Fibroblast of lung (primary cell): ENCODE data around the gene MMP15. TPM values are rescaled to one million over a fixed set of nuclear protein-coding genes. Genes with fewer than 3 reads are reported as not detected.

ENCODE experiments used
- DNase-seq, 2 donors: peaks; one replicate each; pipeline versions ENCODE4 v3.0.0 to v3.0.0-alpha.2; 2010; ENCODE audit warnings: low read depth in 2 of 2
- H2AFZ ChIP-seq: 2 replicates; pipeline ENCODE4 v1.5.1; 2012; ENCODE audit warnings: low read length, control low read depth, inconsistent platforms
- H3K27ac ChIP-seq: 2 replicates; pipeline ENCODE4 v1.5.1; 2011; ENCODE audit warnings: low read length, control low read depth; ENCODE audit not compliant: insufficient read depth
- H3K27me3 ChIP-seq: 2 replicates; pipeline ENCODE4 v1.5.1; 2011; ENCODE audit warnings: mild to moderate bottlenecking, low read length; ENCODE audit not compliant: control insufficient read depth, insufficient read depth
- H3K36me3 ChIP-seq: 2 replicates; pipeline ENCODE4 v1.5.1; 2011; ENCODE audit warnings: low read length; ENCODE audit not compliant: control insufficient read depth, insufficient read depth
- H3K4me1 ChIP-seq: 2 replicates; pipeline ENCODE4 v1.5.1; 2011; ENCODE audit warnings: low read length; ENCODE audit not compliant: control insufficient read depth, insufficient read depth; ENCODE audit errors: extremely low read depth
- H3K4me2 ChIP-seq: 2 replicates; pipeline ENCODE4 v1.5.1; 2011; ENCODE audit warnings: low read length, control low read depth; ENCODE audit not compliant: insufficient read depth; ENCODE audit errors: extremely low read depth
- H3K4me3 ChIP-seq, 4 experiments: fragments of 200-600 bp in 1 of 4; sonication (generic) in 1 of 4; replicated peaks in 1 of 4; 2 replicates each; pipeline ENCODE4 v1.5.1; 2011 to 2016; ENCODE audit warnings: low read length in 4 of 4, low read depth in 3 of 4, mild to moderate bottlenecking in 3 of 4, control low read depth in 2 of 4, inconsistent platforms in 1 of 4, mixed read lengths in 1 of 4; ENCODE audit not compliant: insufficient read depth in 1 of 4; ENCODE audit errors: control extremely low read depth in 1 of 4
- H3K79me2 ChIP-seq: 2 replicates; pipeline ENCODE4 v1.5.1; 2012; ENCODE audit warnings: mild to moderate bottlenecking, low read length, inconsistent platforms; ENCODE audit not compliant: control insufficient read depth, insufficient read depth
- H3K9ac ChIP-seq: 2 replicates; pipeline ENCODE4 v1.5.1; 2011; ENCODE audit warnings: mild to moderate bottlenecking, low read length, control low read depth; ENCODE audit not compliant: insufficient read depth
- H3K9me3 ChIP-seq: 2 replicates; pipeline ENCODE4 v1.5.1; 2012; ENCODE audit warnings: low read depth, low read length; ENCODE audit not compliant: control insufficient read depth, insufficient read depth
- H4K20me1 ChIP-seq: 2 replicates; pipeline ENCODE4 v1.5.1; 2011; ENCODE audit warnings: low read length; ENCODE audit not compliant: control insufficient read depth, insufficient read depth; ENCODE audit errors: extremely low read depth
- EZH2 ChIP-seq: IDR thresholded peaks from 2 replicates; pipeline ENCODE4 v1.5.1; 2012; ENCODE audit warnings: low read length, control low read depth, mild to moderate bottlenecking; ENCODE audit errors: missing control alignments
- polyA plus RNA-seq, 2 donors: library from polyadenylated mRNA; depleted of rRNA in 1 of 2; stranded (reverse) in 1 of 2; unstranded in 1 of 2; fragments of >200 nt; gene quantifications; 2 replicates each; pipeline ENCODE4 v1.2.1, GENCODE V29; 2011 to 2012; ENCODE audit warnings: missing spikeins in 1 of 2
- total RNA-seq: library from RNA; depleted of rRNA; stranded (reverse); fragments of >200 nt; gene quantifications from 2 replicates; pipeline ENCODE4 v1.2.1, GENCODE V29; 2014
- TF ChIP-seq, protein P1 (sequence below), 2 donors: IDR thresholded peaks in 1 of 2; conservative IDR thresholded peaks in 1 of 2; 1 replicate in 1 of 2; 2 replicates in 1 of 2; pipeline ENCODE4 v1.5.1; 2011 to 2012; ENCODE audit warnings: low read length in 2 of 2, control low read depth in 1 of 2, inconsistent platforms in 1 of 2, low read depth in 1 of 2, mild to moderate bottlenecking in 1 of 2

MMP15 gene
- total and polyA plus RNA-seq, 2 donors (not counting 1 experiment from before 2014, with no cell fraction given), result 0.74 to 6.4 TPM

DNA sequence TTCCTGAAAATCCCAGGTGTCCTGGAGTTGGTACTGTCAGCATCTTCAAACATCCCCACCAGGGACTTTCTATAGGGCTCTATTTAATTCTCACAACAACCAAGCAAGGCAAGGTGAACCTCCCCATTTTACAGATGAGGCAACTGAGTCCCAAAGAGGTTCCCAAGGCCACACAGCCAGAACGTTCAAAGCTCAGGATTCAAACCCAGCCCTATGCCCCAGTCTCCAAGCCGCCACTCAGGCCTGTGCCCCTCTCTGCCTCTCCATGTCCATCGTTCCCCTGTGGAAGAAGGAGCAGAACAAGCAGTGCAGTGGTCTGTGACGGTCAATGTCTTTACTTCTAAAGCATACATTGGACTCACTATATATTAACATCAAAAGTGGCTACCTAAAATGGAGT, 31.2 kb upstream of the MMP15 start:
- no peaks in the 10 kb centered on the region for H3K27me3 ChIP-seq
- DNase-seq, result no peak
- peaks cover 16% of the 10 kb centered on the region for H3K36me3 ChIP-seq
- H3K4me1 ChIP-seq, result peaks cover 2% of the 10 kb centered on the region
- H3K9ac ChIP-seq, result no peak overlapping the region
- TF ChIP-seq, protein P1, sequence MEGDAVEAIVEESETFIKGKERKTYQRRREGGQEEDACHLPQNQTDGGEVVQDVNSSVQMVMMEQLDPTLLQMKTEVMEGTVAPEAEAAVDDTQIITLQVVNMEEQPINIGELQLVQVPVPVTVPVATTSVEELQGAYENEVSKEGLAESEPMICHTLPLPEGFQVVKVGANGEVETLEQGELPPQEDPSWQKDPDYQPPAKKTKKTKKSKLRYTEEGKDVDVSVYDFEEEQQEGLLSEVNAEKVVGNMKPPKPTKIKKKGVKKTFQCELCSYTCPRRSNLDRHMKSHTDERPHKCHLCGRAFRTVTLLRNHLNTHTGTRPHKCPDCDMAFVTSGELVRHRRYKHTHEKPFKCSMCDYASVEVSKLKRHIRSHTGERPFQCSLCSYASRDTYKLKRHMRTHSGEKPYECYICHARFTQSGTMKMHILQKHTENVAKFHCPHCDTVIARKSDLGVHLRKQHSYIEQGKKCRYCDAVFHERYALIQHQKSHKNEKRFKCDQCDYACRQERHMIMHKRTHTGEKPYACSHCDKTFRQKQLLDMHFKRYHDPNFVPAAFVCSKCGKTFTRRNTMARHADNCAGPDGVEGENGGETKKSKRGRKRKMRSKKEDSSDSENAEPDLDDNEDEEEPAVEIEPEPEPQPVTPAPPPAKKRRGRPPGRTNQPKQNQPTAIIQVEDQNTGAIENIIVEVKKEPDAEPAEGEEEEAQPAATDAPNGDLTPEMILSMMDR (conservative IDR thresholded peaks at IDR 0.05 in 1 of 2, IDR thresholded peaks at IDR 0.05 in 1 of 2; ENCODE audit: low read depth in 1 of 2, low read length in 2 of 2), result no peak
- no peak for TF ChIP-seq EZH2
- H3K27ac ChIP-seq, result no peak overlapping the region
- no peaks in the 10 kb centered on the region for H4K20me1 ChIP-seq
- H3K4me2 ChIP-seq, result no peak overlapping the region
- no peak overlapping the region for H3K4me3 ChIP-seq
- H2AFZ ChIP-seq, result no peak overlapping the region
- no peaks in the 10 kb centered on the region for H3K9me3 ChIP-seq
- no peaks in the 10 kb centered on the region for H3K79me2 ChIP-seq

DNA sequence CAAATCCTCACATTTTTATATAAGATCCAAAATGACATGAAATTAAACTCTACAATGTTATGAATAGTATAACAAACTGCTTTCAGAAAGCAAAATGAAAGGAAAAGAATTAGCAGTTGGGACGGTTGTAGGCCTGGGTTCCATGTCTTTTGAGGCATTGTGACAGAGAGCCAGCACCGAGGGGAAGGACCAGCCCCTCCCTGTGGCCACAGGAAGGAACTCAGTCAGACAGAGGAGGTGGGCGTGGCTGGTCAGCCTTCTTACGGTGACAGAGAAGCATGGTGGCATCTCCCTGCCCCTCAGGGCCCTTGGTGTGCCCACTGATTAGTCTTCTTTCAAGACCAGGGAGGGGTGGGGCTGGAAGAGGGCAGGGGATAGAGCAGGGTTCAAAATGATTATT, 30.8 kb upstream of the MMP15 start:
- peak in 1 of 2 donors; percentile 30 for DNase-seq
- Histone ChIP-seq H3K36me3 (peaks cover 16% of the 10 kb centered on the region), H3K4me2 (no peak overlapping the region), H3K9me3 (no peaks in the 10 kb centered on the region), H3K4me1 (peaks cover 2% of the 10 kb centered on the region), H3K27ac (no peak overlapping the region), H4K20me1 (no peaks in the 10 kb centered on the region), H3K27me3 (no peaks in the 10 kb centered on the region), H3K4me3 (no peak overlapping the region), H3K79me2 (peaks cover 2% of the 10 kb centered on the region), H2AFZ (no peak overlapping the region), H3K9ac (no peak overlapping the region)
- TF ChIP-seq EZH2, result no peak
- TF ChIP-seq, protein P1 (conservative IDR thresholded peaks at IDR 0.05 in 1 of 2, IDR thresholded peaks at IDR 0.05 in 1 of 2; ENCODE audit: low read depth in 1 of 2, low read length in 2 of 2), result peak; percentile 18 to 39

DNA sequence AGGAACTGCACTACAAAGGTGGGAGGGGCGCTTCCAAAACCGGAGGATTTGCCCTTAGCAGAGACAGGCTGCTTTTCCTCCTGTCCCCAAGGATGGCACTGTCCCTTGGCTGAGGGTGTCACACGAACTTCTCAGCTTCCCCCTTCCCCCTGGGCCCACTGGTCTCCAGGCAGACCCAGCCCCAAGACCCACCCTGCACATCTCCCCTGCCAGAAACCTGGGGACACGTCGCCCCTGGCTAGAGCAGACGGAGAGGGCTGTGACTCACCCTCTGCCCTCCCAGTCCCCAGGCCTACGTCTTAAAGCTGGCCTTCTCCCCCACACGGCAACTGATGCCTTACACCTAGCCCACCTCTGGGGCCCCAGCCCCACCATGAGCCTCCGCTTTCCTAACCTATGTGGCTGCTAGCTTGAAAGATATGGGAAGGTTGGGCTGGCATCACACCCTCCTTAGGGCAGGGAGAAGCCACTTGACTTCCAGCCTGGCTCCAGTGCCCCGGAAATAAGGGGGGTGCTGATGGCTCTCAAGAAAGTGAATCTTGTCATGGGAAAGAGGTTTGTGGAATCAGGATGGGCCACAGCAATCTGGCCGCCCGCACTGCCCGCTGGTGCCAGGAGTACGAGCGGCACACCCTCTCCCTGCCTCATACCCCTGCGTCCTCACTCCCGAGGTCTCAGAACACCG, 29.7 kb upstream of the MMP15 start:
- Histone ChIP-seq H3K79me2 (peaks cover 3% of the 10 kb centered on the region), H3K4me3 (no peak overlapping the region), H3K4me2 (no peak overlapping the region), H3K36me3 (peaks cover 16% of the 10 kb centered on the region), H4K20me1 (no peaks in the 10 kb centered on the region), H2AFZ (no peak overlapping the region), H3K9me3 (no peaks in the 10 kb centered on the region), H3K27me3 (no peaks in the 10 kb centered on the region), H3K4me1 (peaks cover 2% of the 10 kb centered on the region), H3K9ac (no peak overlapping the region), H3K27ac (no peak overlapping the region)
- no peak for DNase-seq
- no peak for TF ChIP-seq EZH2
- TF ChIP-seq, protein P1 (conservative IDR thresholded peaks at IDR 0.05 in 1 of 2, IDR thresholded peaks at IDR 0.05 in 1 of 2; ENCODE audit: low read depth in 1 of 2, low read length in 2 of 2), result no peak
